Activated naive CD8-positive, alpha-beta T cell treated with anti-CD3 and anti-CD28 coated beads for 36 hours (primary cell): Measurements from ENCODE around the gene MBD3. TPM values are rescaled to one million over a fixed set of nuclear protein-coding genes. Genes with fewer than 3 reads are reported as not detected.

Experiments
- DNase-seq: peaks from one replicate; pipeline ENCODE4 v3.0.0; 2021
- H3K27ac Mint-ChIP-seq: one replicate; pipeline ENCODE4 v1.8.0; 2022; ENCODE audit warnings: mild to moderate bottlenecking, moderate library complexity, mixed read lengths
- H3K27me3 Mint-ChIP-seq: one replicate; pipeline ENCODE4 v1.8.0; 2022; ENCODE audit warnings: mild to moderate bottlenecking, mixed read lengths
- H3K36me3 Mint-ChIP-seq: one replicate; pipeline ENCODE4 v1.8.0; 2021; ENCODE audit warnings: mild to moderate bottlenecking, mixed read lengths
- H3K4me1 Mint-ChIP-seq: one replicate; pipeline ENCODE4 v1.8.0; 2021; ENCODE audit warnings: mixed read lengths
- H3K4me3 Mint-ChIP-seq: one replicate; pipeline ENCODE4 v1.8.0; 2022; ENCODE audit warnings: mild to moderate bottlenecking, moderate library complexity, mixed read lengths
- H3K9me3 Mint-ChIP-seq: one replicate; pipeline ENCODE4 v1.8.0; 2022; ENCODE audit warnings: mixed read lengths
- total RNA-seq, 2 experiments: library from RNA; stranded (reverse); gene quantifications; one replicate each; pipeline ENCODE4 v1.2.3, GENCODE V29; 2021

Gene MBD3
- total RNA-seq, 2 experiments from 2014 or later, result 111 to 117 TPM

GRCh38 chr19:1624458-1624857, 31.8 kb upstream of the MBD3 start:
- H3K36me3 Mint-ChIP-seq, result peaks cover 2% of the 10 kb centered on the region
- H3K4me1 Mint-ChIP-seq, result no peaks in the 10 kb centered on the region
- DNase-seq, result peak; percentile 57
- H3K27me3 Mint-ChIP-seq, result no peaks in the 10 kb centered on the region
- no peaks in the 10 kb centered on the region for H3K9me3 Mint-ChIP-seq
- H3K4me3 Mint-ChIP-seq, result no peak overlapping the region
- no peak overlapping the region for H3K27ac Mint-ChIP-seq

- Mint-ChIP-seq H3K9me3 (no peaks in the 10 kb centered on the region), H3K4me3 (no peak overlapping the region), H3K27ac (peak overlapping the region; percentile 17), H3K4me1 (peaks cover 8% of the 10 kb centered on the region), H3K36me3 (peaks cover 9% of the 10 kb centered on the region), H3K27me3 (no peaks in the 10 kb centered on the region)
- no peak for DNase-seq
Measured at GRCh38 chr19:1622541-1622940, 29.9 kb upstream of the MBD3 start.

- Mint-ChIP-seq H3K36me3 (peaks cover 10% of the 10 kb centered on the region), H3K9me3 (no peaks in the 10 kb centered on the region), H3K4me1 (peaks cover 13% of the 10 kb centered on the region), H3K4me3 (no peak overlapping the region), H3K27ac (no peak overlapping the region), H3K27me3 (no peaks in the 10 kb centered on the region)
- DNase-seq, result no peak
Measured at GRCh38 chr19:1622007-1622406, 29.3 kb upstream of the MBD3 start.

GRCh38 chr19:1621574-1621973, 28.9 kb upstream of the MBD3 start:
- no peak for DNase-seq

GRCh38 chr19:1621021-1621420, 28.4 kb upstream of the MBD3 start:
- H3K9me3 Mint-ChIP-seq, result no peaks in the 10 kb centered on the region
- H3K4me3 Mint-ChIP-seq, result no peak overlapping the region
- no peak overlapping the region for H3K27ac Mint-ChIP-seq
- no peak for DNase-seq
- peaks cover 21% of the 10 kb centered on the region for H3K4me1 Mint-ChIP-seq
- no peaks in the 10 kb centered on the region for H3K27me3 Mint-ChIP-seq
- H3K36me3 Mint-ChIP-seq, result peaks cover 15% of the 10 kb centered on the region

More at GRCh38 chr19:1621574-1621973, 28.9 kb upstream of the MBD3 start:
- Mint-ChIP-seq H3K9me3 (no peaks in the 10 kb centered on the region), H3K27ac (no peak overlapping the region), H3K36me3 (peaks cover 13% of the 10 kb centered on the region), H3K27me3 (no peaks in the 10 kb centered on the region), H3K4me1 (peaks cover 18% of the 10 kb centered on the region), H3K4me3 (no peak overlapping the region)

- peaks cover 20% of the 10 kb centered on the region for H3K36me3 Mint-ChIP-seq
- H3K27me3 Mint-ChIP-seq, result no peaks in the 10 kb centered on the region
- H3K9me3 Mint-ChIP-seq, result no peaks in the 10 kb centered on the region
- H3K27ac Mint-ChIP-seq, result no peak overlapping the region
- no peak for DNase-seq
- H3K4me1 Mint-ChIP-seq, result peaks cover 21% of the 10 kb centered on the region
- no peak overlapping the region for H3K4me3 Mint-ChIP-seq
Measured at GRCh38 chr19:1620502-1620901, 27.8 kb upstream of the MBD3 start.

GRCh38 chr19:1619703-1620102, 27.0 kb upstream of the MBD3 start:
- peaks cover 21% of the 10 kb centered on the region for H3K4me1 Mint-ChIP-seq
- peaks cover 24% of the 10 kb centered on the region for H3K36me3 Mint-ChIP-seq
- no peak for DNase-seq
- H3K4me3 Mint-ChIP-seq, result no peak overlapping the region
- H3K27me3 Mint-ChIP-seq, result no peaks in the 10 kb centered on the region
- no peaks in the 10 kb centered on the region for H3K9me3 Mint-ChIP-seq
- H3K27ac Mint-ChIP-seq, result no peak overlapping the region

GRCh38 chr19:1619094-1619439, 26.4 kb upstream of the MBD3 start:
- no peak overlapping the region for H3K27ac Mint-ChIP-seq

GRCh38 chr19:1618157-1619093, 25.8 kb upstream of the MBD3 start:
- no peaks in the 10 kb centered on the region for H3K27me3 Mint-ChIP-seq
- peak overlapping the region; percentile 64 for H3K27ac Mint-ChIP-seq
- H3K4me1 Mint-ChIP-seq, result peaks cover 21% of the 10 kb centered on the region
- no peak overlapping the region for H3K4me3 Mint-ChIP-seq
- no peaks in the 10 kb centered on the region for H3K9me3 Mint-ChIP-seq
- DNase-seq, result peak; percentile 25
- H3K36me3 Mint-ChIP-seq, result peaks cover 26% of the 10 kb centered on the region

More at GRCh38 chr19:1619094-1619439, 26.4 kb upstream of the MBD3 start:
- H3K36me3 Mint-ChIP-seq, result peaks cover 26% of the 10 kb centered on the region
- H3K9me3 Mint-ChIP-seq, result no peaks in the 10 kb centered on the region
- DNase-seq, result no peak
- H3K4me3 Mint-ChIP-seq, result no peak overlapping the region
- H3K27me3 Mint-ChIP-seq, result no peaks in the 10 kb centered on the region
- peaks cover 21% of the 10 kb centered on the region for H3K4me1 Mint-ChIP-seq

GRCh38 chr19:1616875-1617274, 24.2 kb upstream of the MBD3 start:
- H3K36me3 Mint-ChIP-seq, result peaks cover 29% of the 10 kb centered on the region
- peaks cover 21% of the 10 kb centered on the region for H3K4me1 Mint-ChIP-seq
- H3K4me3 Mint-ChIP-seq, result no peak overlapping the region
- H3K27ac Mint-ChIP-seq, result peak overlapping the region; percentile 84
- no peaks in the 10 kb centered on the region for H3K27me3 Mint-ChIP-seq
- H3K9me3 Mint-ChIP-seq, result no peaks in the 10 kb centered on the region
- peak; percentile 33 for DNase-seq

- H3K27me3 Mint-ChIP-seq, result no peaks in the 10 kb centered on the region
- peaks cover 29% of the 10 kb centered on the region for H3K36me3 Mint-ChIP-seq
- no peaks in the 10 kb centered on the region for H3K9me3 Mint-ChIP-seq
- no peak overlapping the region for H3K4me3 Mint-ChIP-seq
- DNase-seq, result no peak
- H3K4me1 Mint-ChIP-seq, result peaks cover 21% of the 10 kb centered on the region
- H3K27ac Mint-ChIP-seq, result peak overlapping the region; percentile 84
Measured at GRCh38 chr19:1616396-1616795, 23.7 kb upstream of the MBD3 start.

- no peak for DNase-seq
- Mint-ChIP-seq H3K27me3 (no peaks in the 10 kb centered on the region), H3K4me3 (no peak overlapping the region), H3K9me3 (no peaks in the 10 kb centered on the region), H3K27ac (peak overlapping the region; percentile 42), H3K36me3 (peaks cover 32% of the 10 kb centered on the region), H3K4me1 (peaks cover 30% of the 10 kb centered on the region)
Measured at GRCh38 chr19:1615156-1615765, 22.6 kb upstream of the MBD3 start.

- Mint-ChIP-seq H3K4me3 (no peak overlapping the region), H3K4me1 (peaks cover 38% of the 10 kb centered on the region), H3K36me3 (peaks cover 34% of the 10 kb centered on the region)
Measured at GRCh38 chr19:1613808-1614570, 21.3 kb upstream of the MBD3 start.

GRCh38 chr19:1613146-1613545, 20.5 kb upstream of the MBD3 start:
- H3K27ac Mint-ChIP-seq, result no peak overlapping the region
- H3K9me3 Mint-ChIP-seq, result no peaks in the 10 kb centered on the region
- DNase-seq, result no peak
- H3K27me3 Mint-ChIP-seq, result no peaks in the 10 kb centered on the region
- H3K4me3 Mint-ChIP-seq, result no peak overlapping the region
- peaks cover 39% of the 10 kb centered on the region for H3K4me1 Mint-ChIP-seq
- H3K36me3 Mint-ChIP-seq, result peaks cover 30% of the 10 kb centered on the region

More at GRCh38 chr19:1613808-1614570, 21.3 kb upstream of the MBD3 start:
- no peak overlapping the region for H3K27ac Mint-ChIP-seq
- no peaks in the 10 kb centered on the region for H3K27me3 Mint-ChIP-seq
- no peak for DNase-seq
- no peaks in the 10 kb centered on the region for H3K9me3 Mint-ChIP-seq
